ENCODE data around the gene TBC1D17. TPM values are rescaled to one million over a fixed set of nuclear protein-coding genes. Genes with fewer than 3 reads are reported as not detected.

Gene TBC1D17
- total and polyA plus RNA-seq, 2 of the 13 experiments (the other 11 are each of a cell fraction or from before 2014, with no cell fraction given) = 9.7 to 16.9 TPM

GRCh38 chr19:49887665-49888509 is 10.4 kb downstream of the TBC1D17 start:
- intact Hi-C loops (cut with micrococcal nuclease; ENCODE audit: unreplicated experiment) = no loop called here
- no peaks in the 10 kb centered on the region; a peak in 1 of 5 replicates for H3K27me3 ChIP-seq (ENCODE audit: control insufficient read depth in 1 of 2, insufficient read depth in 2 of 2, low read length in 2 of 2)
- POLR2A ChIA-PET = no interaction called here
- WGBS (ENCODE audit: low lambda C conversion rate) = 97% methylated on average over 38 of the region's 54 CpGs
- no peak overlapping the region for H3K27ac ChIP-seq (ENCODE audit: extremely low read length, insufficient read depth, low read length)
- TF ChIP-seq AGO2 (optimal IDR thresholded peaks at IDR 0.05; ENCODE audit: low read depth, low read length) (peak; percentile 69), PHF5A (CRISPR knock-in tag; IDR thresholded peaks at IDR 0.05; ENCODE audit: low read depth, unreplicated experiment) (no peak), FOXA1 (IDR thresholded peaks at IDR 0.05) (no peak), FOXA1 (CRISPR knock-in tag; IDR thresholded peaks at IDR 0.05) (no peak)
- H3K4me2 ChIP-seq (ENCODE audit: low read depth, low read length) = no peak overlapping the region
- H3K9ac ChIP-seq (ENCODE audit: insufficient read depth, low read depth, low read length) = no peak overlapping the region
- H3K79me2 ChIP-seq (ENCODE audit: insufficient read depth, low read length) = no peaks in the 10 kb centered on the region
- H4K20me1 ChIP-seq (ENCODE audit: insufficient read depth, low read length) = no peaks in the 10 kb centered on the region; the same call in 1 of the 2 replicates
- ATAC-seq = no peak
- DNase-seq (ENCODE audit: low spot score) = no peak
- H3K4me1 ChIP-seq (ENCODE audit: insufficient read depth, low read length) = no peaks in the 10 kb centered on the region
- H3K9me3 ChIP-seq (ENCODE audit: low read length) = no peaks in the 10 kb centered on the region
- CTCF ChIA-PET (ENCODE audit: low intra/inter-chr PET ratio, low total read pairs) = no interaction called here
- FAIRE-seq = no peak
- H3K36me3 ChIP-seq (replicated peaks in 1 of 2; ENCODE audit: control insufficient read depth in 1 of 2, insufficient read depth in 2 of 2, low read length in 2 of 2) = peaks cover 7 to 21% of the 10 kb centered on the region in 2 experiments; a peak in 4 of 5 replicates
- in situ Hi-C loops (cut with HindIII; ENCODE audit: extremely low pct_ligation_motif_present, low pct_unique_long_range_greater_than_20kb) = no loop called here
- H3K4me3 ChIP-seq (replicated peaks in 1 of 3; ENCODE audit: insufficient read depth in 1 of 3, low read depth in 2 of 3, low read length in 3 of 3) = no peak overlapping the region
- H2AFZ ChIP-seq (ENCODE audit: low read length) = no peak overlapping the region
- no TSS peak for BruUV-seq (replicated peaks)

DNA sequence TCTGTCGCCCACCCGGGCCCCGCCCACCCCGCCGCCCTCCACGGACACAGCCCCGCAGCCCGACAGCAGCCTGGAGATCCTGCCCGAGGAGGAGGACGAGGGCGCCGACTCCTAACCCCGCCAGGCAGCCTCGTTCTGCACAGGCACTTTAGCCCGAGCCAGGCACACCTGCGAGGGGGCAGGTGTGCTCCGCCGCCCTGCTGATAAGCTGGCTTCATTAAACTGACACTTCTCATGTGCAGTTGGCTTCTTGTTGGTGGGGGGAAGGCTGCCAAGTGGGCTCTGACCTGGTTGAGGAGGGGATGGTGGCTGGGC is 11.0 kb downstream of the TBC1D17 start:
- intact Hi-C loops (cut with micrococcal nuclease; ENCODE audit: unreplicated experiment) = no loop called here
- Histone ChIP-seq H3K36me3 (replicated peaks in 1 of 2; ENCODE audit: control insufficient read depth in 1 of 2, insufficient read depth in 2 of 2, low read length in 2 of 2) (peaks cover 3 to 15% of the 10 kb centered on the region in 2 experiments; a peak in 4 of 5 replicates), H3K4me2 (ENCODE audit: low read depth, low read length) (no peak overlapping the region), H3K27me3 (ENCODE audit: control insufficient read depth in 1 of 2, insufficient read depth in 2 of 2, low read length in 2 of 2) (no peaks in the 10 kb centered on the region; a peak in 1 of 5 replicates), H2AFZ (ENCODE audit: low read length) (no peak overlapping the region), H4K20me1 (ENCODE audit: insufficient read depth, low read length) (no peaks in the 10 kb centered on the region), H3K27ac (ENCODE audit: extremely low read length, insufficient read depth, low read length) (no peak overlapping the region), H3K9me3 (ENCODE audit: low read length) (no peaks in the 10 kb centered on the region), H3K4me1 (ENCODE audit: insufficient read depth, low read length) (no peaks in the 10 kb centered on the region), H3K4me3 (replicated peaks in 1 of 3; ENCODE audit: insufficient read depth in 1 of 3, low read depth in 2 of 3, low read length in 3 of 3) (no peak overlapping the region), H3K79me2 (ENCODE audit: insufficient read depth, low read length) (no peaks in the 10 kb centered on the region), H3K9ac (ENCODE audit: insufficient read depth, low read depth, low read length) (no peak overlapping the region)
- no peak for FAIRE-seq
- 93% methylated on average over 9 of the region's 18 CpGs for WGBS (ENCODE audit: low lambda C conversion rate)
- ChIA-PET CTCF (ENCODE audit: low intra/inter-chr PET ratio, low total read pairs) (no interaction called here), POLR2A (no interaction called here)
- in situ Hi-C loops (cut with HindIII; ENCODE audit: extremely low pct_ligation_motif_present, low pct_unique_long_range_greater_than_20kb) = no loop called here
- no TSS peak for BruUV-seq (replicated peaks)
- TF ChIP-seq ZNF431 (CRISPR knock-in tag; IDR thresholded peaks at IDR 0.05; ENCODE audit: borderline replicate concordance, low read depth) (no peak), ZNF510 (CRISPR knock-in tag; IDR thresholded peaks at IDR 0.05; ENCODE audit: low read depth) (no peak), ZC3H13 (CRISPR knock-in tag; IDR thresholded peaks at IDR 0.05) (no peak)
- no peak for ATAC-seq
- no peak for DNase-seq (ENCODE audit: low spot score)
